SIG-M5 (cell line): ENCODE results near the gene CELSR2.
"Not testable (repeated sequence)": the region's sequence is repeated elsewhere in the genome, so short reads cannot be mapped to it uniquely, and the experiment has no call there.

Experiments used
- DNase-seq: peaks from one replicate; lab custom pipeline; 2025; lab: John Stamatoyannopoulos, UW

CELSR2 gene, protein sequence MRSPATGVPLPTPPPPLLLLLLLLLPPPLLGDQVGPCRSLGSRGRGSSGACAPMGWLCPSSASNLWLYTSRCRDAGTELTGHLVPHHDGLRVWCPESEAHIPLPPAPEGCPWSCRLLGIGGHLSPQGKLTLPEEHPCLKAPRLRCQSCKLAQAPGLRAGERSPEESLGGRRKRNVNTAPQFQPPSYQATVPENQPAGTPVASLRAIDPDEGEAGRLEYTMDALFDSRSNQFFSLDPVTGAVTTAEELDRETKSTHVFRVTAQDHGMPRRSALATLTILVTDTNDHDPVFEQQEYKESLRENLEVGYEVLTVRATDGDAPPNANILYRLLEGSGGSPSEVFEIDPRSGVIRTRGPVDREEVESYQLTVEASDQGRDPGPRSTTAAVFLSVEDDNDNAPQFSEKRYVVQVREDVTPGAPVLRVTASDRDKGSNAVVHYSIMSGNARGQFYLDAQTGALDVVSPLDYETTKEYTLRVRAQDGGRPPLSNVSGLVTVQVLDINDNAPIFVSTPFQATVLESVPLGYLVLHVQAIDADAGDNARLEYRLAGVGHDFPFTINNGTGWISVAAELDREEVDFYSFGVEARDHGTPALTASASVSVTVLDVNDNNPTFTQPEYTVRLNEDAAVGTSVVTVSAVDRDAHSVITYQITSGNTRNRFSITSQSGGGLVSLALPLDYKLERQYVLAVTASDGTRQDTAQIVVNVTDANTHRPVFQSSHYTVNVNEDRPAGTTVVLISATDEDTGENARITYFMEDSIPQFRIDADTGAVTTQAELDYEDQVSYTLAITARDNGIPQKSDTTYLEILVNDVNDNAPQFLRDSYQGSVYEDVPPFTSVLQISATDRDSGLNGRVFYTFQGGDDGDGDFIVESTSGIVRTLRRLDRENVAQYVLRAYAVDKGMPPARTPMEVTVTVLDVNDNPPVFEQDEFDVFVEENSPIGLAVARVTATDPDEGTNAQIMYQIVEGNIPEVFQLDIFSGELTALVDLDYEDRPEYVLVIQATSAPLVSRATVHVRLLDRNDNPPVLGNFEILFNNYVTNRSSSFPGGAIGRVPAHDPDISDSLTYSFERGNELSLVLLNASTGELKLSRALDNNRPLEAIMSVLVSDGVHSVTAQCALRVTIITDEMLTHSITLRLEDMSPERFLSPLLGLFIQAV (N-terminal part only)

DNA sequence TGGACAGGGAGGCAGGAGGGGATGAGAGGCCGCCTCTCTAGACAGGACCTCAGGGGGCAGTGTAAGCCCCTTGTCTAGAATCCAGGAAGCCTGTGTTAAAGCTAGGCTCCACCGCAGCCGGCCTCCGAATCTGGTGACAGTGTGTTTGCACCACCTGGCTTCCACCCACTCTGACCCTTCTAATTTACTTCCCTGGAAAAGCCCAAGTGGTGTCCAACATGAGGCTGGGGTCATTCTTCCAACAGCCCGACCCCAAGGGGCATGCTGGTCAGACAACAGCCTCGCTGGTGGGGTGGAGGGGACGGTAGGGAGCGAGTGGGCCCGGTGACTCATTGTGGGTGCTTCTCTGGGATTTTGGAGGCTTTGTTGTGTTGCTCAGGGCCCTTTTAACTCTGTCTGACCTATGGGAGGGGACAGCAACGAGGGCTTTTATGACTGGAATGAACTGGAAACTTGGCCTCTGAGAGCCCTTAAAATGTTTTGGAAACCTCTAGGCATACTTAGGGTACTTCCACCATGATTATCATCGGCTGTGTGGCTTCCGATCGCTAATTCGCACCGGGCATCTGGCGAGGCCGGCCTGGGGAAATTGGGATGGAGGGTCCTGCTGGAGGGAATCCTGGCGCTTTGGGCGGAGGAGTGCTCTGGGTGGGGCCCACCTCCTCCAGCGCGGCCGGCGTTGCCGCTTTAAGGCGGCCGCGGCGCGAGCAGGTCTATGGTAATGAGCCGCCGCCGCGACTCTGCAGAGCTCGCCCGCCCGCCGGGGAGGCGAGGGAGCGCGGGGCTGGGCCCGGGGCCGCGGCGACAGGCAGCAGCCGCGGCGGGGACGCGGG, at the start of gene CELSR2:
TSS of gene CELSR2 (plus strand) at position 743 of the 833 bp plus-strand sequence. CDS start 541 bp downstream, outside the sequence.
- DNase-seq, result no peak

- DNase-seq, result no peak
Measured at GRCh38 chr1:109199710-109200109, 49.6 kb upstream of the CELSR2 start.

DNA sequence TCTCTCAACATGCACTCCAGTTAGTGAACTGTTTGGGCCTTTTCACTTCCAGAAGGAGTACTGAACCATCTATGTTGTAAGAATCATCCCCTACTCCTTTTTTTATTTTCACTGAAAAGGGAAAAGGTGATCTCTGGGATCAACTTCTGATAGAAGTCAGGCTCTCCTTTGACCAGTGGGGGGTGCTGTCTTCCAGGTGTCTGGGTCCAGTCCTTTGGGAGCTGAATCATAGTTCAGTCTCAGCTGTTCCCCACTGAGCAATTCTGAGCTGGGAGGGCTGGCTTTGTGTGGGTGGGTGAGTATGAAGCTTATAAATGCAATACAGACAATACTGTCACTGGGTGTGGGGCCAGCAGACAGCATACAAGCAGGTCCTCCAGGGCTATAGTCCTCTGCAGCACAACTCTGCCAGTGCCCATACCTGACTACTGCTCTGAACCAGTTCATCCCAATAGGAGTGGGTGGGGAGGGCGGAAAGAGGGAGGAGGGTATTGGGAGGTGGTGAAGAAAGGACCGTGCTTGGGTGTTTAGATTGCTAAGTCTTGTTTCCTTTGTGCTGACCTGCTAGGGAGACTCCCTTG, 48.1 kb upstream of the CELSR2 start:
- DNase-seq, result no peak

GRCh38 chr1:109204484-109204883, 44.9 kb upstream of the CELSR2 start:
- no peak for DNase-seq

- no peak for DNase-seq
Measured at GRCh38 chr1:109206339-109206738, 43.0 kb upstream of the CELSR2 start.

GRCh38 chr1:109207467-109208103, 41.8 kb upstream of the CELSR2 start:
- DNase-seq, result no peak

GRCh38 chr1:109208394-109208793, 40.9 kb upstream of the CELSR2 start:
- no peak for DNase-seq

GRCh38 chr1:109208836-109209463, 40.4 kb upstream of the CELSR2 start:
- no peak for DNase-seq

GRCh38 chr1:109210058-109210457, 39.3 kb upstream of the CELSR2 start:
- no peak for DNase-seq

DNA sequence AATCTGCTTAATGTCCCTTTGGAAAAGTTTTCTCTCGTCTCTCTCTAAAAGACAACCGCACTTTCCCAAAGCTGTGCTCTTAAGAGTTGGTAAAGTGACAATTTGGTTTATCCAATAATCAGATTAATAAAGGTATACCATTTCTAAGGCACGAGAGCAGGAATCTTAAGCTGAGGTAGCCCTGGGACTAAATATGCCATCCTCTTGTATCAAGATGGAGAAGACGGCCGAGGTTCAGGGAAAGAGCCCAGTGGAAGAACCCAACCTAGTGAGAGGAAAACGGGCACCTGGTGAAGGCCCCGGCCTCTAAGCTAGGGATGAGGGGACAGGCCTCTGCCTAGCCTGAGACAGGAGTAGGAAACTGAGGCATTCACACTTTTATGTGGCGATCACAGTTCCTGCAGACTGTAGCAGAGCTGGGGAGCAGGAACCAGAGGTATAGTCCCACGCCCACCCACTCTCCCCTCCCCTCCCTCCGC, 36.0 kb upstream of the CELSR2 start:
- no peak for DNase-seq

DNA sequence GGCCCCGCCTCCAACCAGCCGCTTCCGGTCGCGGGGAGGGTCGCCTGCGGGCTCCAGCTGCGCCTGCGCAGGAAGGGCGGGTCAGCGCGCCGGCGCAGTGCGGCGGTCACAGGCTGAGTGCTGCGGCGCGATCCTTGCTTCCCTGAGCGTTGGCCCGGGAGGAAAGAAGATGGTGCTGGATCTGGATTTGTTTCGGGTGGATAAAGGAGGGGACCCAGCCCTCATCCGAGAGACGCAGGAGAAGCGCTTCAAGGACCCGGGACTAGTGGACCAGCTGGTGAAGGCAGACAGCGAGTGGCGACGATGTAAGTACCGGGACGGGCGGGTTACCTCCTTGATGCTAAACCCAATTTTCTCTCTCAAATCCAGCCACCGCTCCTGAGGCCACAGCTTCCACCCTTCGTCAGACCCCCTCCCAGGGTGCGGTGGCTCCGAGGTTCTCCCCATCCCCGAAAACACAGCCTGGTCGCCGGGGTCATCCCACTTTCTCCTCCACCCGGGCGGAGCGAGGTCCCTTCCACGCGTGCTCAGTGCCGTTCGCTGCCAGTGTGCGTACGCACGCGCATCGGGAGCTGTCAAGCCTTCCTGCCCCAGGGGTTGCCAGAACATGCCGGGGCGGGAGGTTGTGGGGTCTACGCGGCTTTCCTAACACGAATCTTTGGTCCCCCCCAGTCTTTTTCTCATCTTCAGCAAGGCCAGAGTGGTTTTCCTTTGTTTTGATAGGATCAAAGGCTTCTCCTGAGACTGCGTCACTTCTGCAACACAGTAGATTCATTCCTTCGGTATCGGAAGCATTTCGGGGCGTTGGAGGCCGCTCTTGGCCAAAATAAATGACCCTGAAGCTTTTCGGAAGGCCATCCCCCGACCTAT, 35.3 kb upstream of the CELSR2 start, which contains the start of gene SARS1:
TSS of gene SARS1 (plus strand) at position 95 of the 870 bp plus-strand sequence. CDS start at position 170, 75 bp downstream.
- no peak for DNase-seq

DNA sequence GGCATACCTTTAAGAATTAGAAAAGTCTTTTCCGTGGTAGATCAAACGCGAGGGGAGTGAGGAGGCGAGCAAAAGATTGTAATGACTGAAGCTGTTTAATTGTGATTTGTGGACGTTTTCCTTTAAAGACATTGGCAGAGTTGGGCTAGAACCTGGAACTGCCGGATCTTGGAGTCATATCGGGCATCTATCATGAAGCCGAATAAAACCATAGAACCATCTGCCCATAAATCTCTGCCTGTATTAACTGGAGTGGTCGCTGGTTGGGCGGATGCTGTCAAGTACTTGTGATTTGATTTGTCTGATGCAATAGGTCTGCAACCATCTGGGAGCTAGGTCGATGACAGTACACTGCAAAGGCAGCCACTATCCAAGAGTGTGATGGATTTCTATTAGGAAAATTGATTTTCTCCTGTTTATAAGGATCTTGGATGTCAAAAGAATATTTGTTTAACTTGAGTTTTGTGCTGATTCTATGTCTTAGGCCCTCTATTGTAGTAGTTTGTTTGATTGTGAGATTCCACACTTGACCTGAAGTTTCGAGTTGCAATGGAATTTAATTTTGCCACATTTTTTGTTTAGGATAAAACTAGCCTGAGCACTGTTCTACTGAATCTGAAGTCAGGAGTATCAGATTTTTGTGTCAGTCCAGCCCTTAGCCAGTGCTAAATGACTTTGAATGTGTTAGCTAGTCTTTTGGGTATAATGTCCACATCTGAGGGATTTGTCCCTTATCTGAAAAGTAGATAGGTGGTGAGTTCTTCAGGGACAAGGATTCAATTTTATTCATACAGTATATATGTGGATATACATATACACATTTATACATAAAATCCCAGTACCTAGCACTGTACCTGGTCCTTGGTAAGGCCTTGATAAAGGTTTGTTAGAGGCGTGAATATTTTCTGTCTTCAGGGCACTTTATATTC, 34.4 kb upstream of the CELSR2 start:
- no peak for DNase-seq

GRCh38 chr1:109216662-109217061, 32.7 kb upstream of the CELSR2 start:
- no peak for DNase-seq

DNA sequence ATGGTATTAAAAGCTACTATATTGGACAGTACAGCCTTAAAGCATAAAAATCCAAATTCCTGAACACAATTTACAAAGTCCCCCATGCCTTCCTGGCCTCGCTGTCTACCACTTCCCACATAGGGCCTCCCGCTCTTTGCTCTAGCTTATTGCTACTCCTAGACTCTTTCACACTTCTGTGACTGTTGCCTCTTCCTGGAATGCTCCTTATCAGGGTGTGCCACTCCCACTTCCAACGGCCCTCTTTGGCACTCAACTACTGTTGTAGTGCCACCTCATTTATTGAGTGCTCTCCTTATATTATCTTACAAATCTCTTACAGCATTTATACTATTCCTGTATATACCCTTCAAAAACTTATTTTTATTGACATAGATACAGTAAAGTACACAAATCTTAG, 30.8 kb upstream of the CELSR2 start:
- no peak for DNase-seq

DNA sequence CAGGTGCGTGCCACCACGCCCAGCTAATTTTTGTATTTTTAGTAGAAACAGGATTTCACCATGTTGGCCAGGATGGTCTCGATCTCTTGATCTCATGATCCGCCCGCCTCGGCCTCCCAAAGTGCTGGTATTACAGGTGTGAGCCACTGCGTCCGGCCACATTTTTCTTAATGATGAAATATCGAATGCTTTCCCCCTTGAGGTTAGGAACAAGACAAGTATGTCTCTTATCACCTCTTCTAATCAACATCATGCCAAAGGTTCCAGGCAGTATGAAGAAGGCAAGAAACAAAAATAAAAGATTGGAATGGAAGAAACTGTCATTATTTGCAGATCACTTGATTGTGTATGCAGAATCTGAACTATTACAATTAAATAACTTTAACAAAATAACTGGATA, 28.1 kb upstream of the CELSR2 start:
- DNase-seq, result not testable (repeated sequence)

DNA sequence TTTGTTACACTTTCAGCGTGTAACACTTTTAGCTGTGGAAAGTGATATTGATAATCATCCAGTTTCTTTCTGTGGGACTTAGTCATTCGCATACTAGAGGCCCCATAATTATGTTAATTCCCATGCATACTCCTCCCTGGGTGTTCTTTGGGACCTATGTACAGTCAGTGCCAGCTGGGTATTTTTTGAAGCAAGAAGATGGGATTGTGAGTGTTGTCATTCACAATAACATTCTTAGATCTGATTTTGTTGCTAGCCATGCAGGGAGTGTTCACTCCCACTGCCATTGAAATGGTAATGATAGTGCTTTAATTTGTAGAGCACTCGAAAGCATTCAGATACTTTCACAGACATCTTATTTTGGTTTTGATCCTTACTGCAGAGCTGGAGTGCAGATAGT, 24.0 kb upstream of the CELSR2 start:
- no peak for DNase-seq

DNA sequence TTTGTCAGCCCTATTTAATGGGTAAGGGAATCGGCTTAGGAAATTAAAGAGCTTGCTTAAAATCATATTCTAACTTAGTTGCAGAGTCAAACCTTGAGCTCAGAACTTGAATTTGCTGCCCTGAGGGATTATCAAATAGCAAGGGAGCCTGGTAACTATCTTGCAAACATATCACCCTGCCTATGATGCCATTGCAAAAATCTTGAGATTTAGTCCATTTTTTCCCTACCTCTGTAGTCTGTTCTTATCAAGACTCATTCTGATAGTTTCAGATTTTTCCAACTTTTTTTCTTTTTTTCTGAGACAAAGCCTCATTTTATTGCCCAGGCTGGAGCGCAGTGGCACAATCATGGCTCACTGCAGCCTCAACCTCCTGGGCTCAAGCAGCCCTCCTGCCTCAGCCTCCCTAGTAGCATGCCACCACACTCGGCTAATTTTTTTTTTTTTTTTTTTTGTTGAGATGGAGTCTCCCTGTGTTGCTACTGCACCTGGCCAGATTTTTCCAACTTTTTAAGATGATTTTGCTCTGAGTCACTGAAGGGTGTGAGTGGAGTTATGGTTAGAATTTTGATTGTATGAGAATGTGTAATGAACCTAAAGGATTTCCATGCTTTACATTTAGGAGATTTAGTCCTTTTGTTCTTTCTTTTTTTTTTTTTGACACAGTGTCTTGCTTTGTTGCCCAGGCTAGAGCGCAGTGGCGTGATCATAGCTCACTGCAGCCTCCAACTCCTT, 23.5 kb upstream of the CELSR2 start:
- DNase-seq, result no peak
